Sigmoid colon (tissue), 4 donors: Measurements from ENCODE around the gene ADAMTSL1.

Experiments used
- CTCF ChIP-seq, 4 experiments: fragments of 450-650 bp in 3 of 4; fragments of 200-600 bp in 1 of 4; IDR thresholded peaks; one replicate each; pipeline ENCODE4 v1.5.1; 2016 to 2019; ENCODE audit warnings: antibody characterized with exemption in 4 of 4, mild to moderate bottlenecking in 3 of 4, moderate library complexity in 2 of 4
- EP300 ChIP-seq, 4 donors: sonication (generic); formaldehyde crosslinking; IDR thresholded peaks; one replicate each; pipeline ENCODE4 v1.6.1; 2017; ENCODE audit warnings: antibody characterized with exemption in 4 of 4
- POLR2A ChIP-seq, 2 donors: fragments of 450-650 bp; IDR thresholded peaks; one replicate each; pipeline ENCODE4 v1.6.1; 2016; ENCODE audit warnings: antibody characterized with exemption in 2 of 2, mild to moderate bottlenecking in 2 of 2, moderate library complexity in 2 of 2
- POLR2AphosphoS5 ChIP-seq, 4 donors: sonication (generic); formaldehyde crosslinking; IDR thresholded peaks; one replicate each; pipeline ENCODE4 v1.6.1; 2017; ENCODE audit warnings: antibody characterized with exemption in 4 of 4

GRCh38 chr9:18896004-18896403, 422.1 kb downstream of the ADAMTSL1 start:
- TF ChIP-seq CTCF (IDR thresholded peaks at IDR 0.05): no peak
- TF ChIP-seq POLR2A (IDR thresholded peaks at IDR 0.05): no peak
- no peak for TF ChIP-seq POLR2AphosphoS5 (IDR thresholded peaks at IDR 0.05)
- TF ChIP-seq EP300 (IDR thresholded peaks at IDR 0.05): no peak
